ENCODE results near the gene LRP1B. TPM values are rescaled to one million over a fixed set of nuclear protein-coding genes. Genes with fewer than 3 reads are reported as not detected.

The LRP1B gene
- total RNA-seq, 1 experiment from 2014 or later: 0.21 TPM

- Mint-ChIP-seq H3K27ac (ENCODE audit: unreplicated experiment) (no peak overlapping the region), H3K4me1 (ENCODE audit: low read depth, unreplicated experiment) (no peaks in the 10 kb centered on the region), H3K36me3 (ENCODE audit: insufficient read depth, unreplicated experiment) (no peaks in the 10 kb centered on the region), H3K27me3 (ENCODE audit: unreplicated experiment) (no peaks in the 10 kb centered on the region), H3K4me3 (ENCODE audit: low read depth, unreplicated experiment) (no peak overlapping the region), H3K9me3 (ENCODE audit: low read depth, unreplicated experiment) (no peaks in the 10 kb centered on the region)
- BruUV-seq (replicated peaks): no TSS peak
- CTCF ChIA-PET: interaction anchor here (0.7 kb wide), 1 partner anchor 145 kb away, joined by 3 read pairs; no protein-coding TSS in a partner anchor
- intact Hi-C loops (cut with micrococcal nuclease; ENCODE audit: unreplicated experiment): no loop called here
- no peak for TF ChIP-seq CTCF (IDR thresholded peaks at IDR 0.05; ENCODE audit: unreplicated experiment)
- DNase-seq: no peak
Observed at GRCh38 chr2:141508086-141508752, 622.6 kb downstream of the LRP1B start.

- H3K27me3 Mint-ChIP-seq (ENCODE audit: unreplicated experiment): no peaks in the 10 kb centered on the region
- CTCF ChIA-PET: no interaction called here
- intact Hi-C loops (cut with micrococcal nuclease; ENCODE audit: unreplicated experiment): no loop called here
Observed at GRCh38 chr2:141506135-141506534, 624.7 kb downstream of the LRP1B start.

GRCh38 chr2:141501752-141502151 lies 629.1 kb downstream of the LRP1B start:
- H3K27ac Mint-ChIP-seq (ENCODE audit: unreplicated experiment): no peak overlapping the region
- CTCF ChIA-PET: no interaction called here
- TF ChIP-seq CTCF (IDR thresholded peaks at IDR 0.05; ENCODE audit: unreplicated experiment): no peak
- H3K9me3 Mint-ChIP-seq (ENCODE audit: low read depth, unreplicated experiment): no peaks in the 10 kb centered on the region
- intact Hi-C loops (cut with micrococcal nuclease; ENCODE audit: unreplicated experiment): no loop called here
- H3K36me3 Mint-ChIP-seq (ENCODE audit: insufficient read depth, unreplicated experiment): no peaks in the 10 kb centered on the region
- H3K27me3 Mint-ChIP-seq (ENCODE audit: unreplicated experiment): no peaks in the 10 kb centered on the region
- H3K4me1 Mint-ChIP-seq (ENCODE audit: low read depth, unreplicated experiment): peaks cover 3% of the 10 kb centered on the region
- DNase-seq: no peak
- BruUV-seq (replicated peaks): no TSS peak
- H3K4me3 Mint-ChIP-seq (ENCODE audit: low read depth, unreplicated experiment): no peak overlapping the region

More at GRCh38 chr2:141506135-141506534, 624.7 kb downstream of the LRP1B start:
- TF ChIP-seq CTCF (IDR thresholded peaks at IDR 0.05; ENCODE audit: unreplicated experiment): no peak
- no TSS peak for BruUV-seq (replicated peaks)
- no peak for DNase-seq
- Mint-ChIP-seq H3K36me3 (ENCODE audit: insufficient read depth, unreplicated experiment) (no peaks in the 10 kb centered on the region), H3K27ac (ENCODE audit: unreplicated experiment) (no peak overlapping the region), H3K9me3 (ENCODE audit: low read depth, unreplicated experiment) (no peaks in the 10 kb centered on the region), H3K4me3 (ENCODE audit: low read depth, unreplicated experiment) (no peak overlapping the region), H3K4me1 (ENCODE audit: low read depth, unreplicated experiment) (no peaks in the 10 kb centered on the region)

GRCh38 chr2:141499123-141499522 lies 631.7 kb downstream of the LRP1B start:
- DNase-seq: no peak
- H3K36me3 Mint-ChIP-seq (ENCODE audit: insufficient read depth, unreplicated experiment): no peaks in the 10 kb centered on the region
- BruUV-seq (replicated peaks): no TSS peak
- H3K27me3 Mint-ChIP-seq (ENCODE audit: unreplicated experiment): no peaks in the 10 kb centered on the region
- peaks cover 6% of the 10 kb centered on the region for H3K4me1 Mint-ChIP-seq (ENCODE audit: low read depth, unreplicated experiment)
- CTCF ChIA-PET: no interaction called here
- H3K27ac Mint-ChIP-seq (ENCODE audit: unreplicated experiment): no peak overlapping the region
- intact Hi-C loops (cut with micrococcal nuclease; ENCODE audit: unreplicated experiment): no loop called here
- no peaks in the 10 kb centered on the region for H3K9me3 Mint-ChIP-seq (ENCODE audit: low read depth, unreplicated experiment)
- TF ChIP-seq CTCF (IDR thresholded peaks at IDR 0.05; ENCODE audit: unreplicated experiment): no peak
- H3K4me3 Mint-ChIP-seq (ENCODE audit: low read depth, unreplicated experiment): no peak overlapping the region
